ENCODE measurements around the gene RPL10A. TPM values are rescaled to one million over a fixed set of nuclear protein-coding genes. Genes with fewer than 3 reads are reported as not detected.

RPL10A gene
- total RNA-seq, 2 donors from 2014 or later, result 585 to 636 TPM

DNA sequence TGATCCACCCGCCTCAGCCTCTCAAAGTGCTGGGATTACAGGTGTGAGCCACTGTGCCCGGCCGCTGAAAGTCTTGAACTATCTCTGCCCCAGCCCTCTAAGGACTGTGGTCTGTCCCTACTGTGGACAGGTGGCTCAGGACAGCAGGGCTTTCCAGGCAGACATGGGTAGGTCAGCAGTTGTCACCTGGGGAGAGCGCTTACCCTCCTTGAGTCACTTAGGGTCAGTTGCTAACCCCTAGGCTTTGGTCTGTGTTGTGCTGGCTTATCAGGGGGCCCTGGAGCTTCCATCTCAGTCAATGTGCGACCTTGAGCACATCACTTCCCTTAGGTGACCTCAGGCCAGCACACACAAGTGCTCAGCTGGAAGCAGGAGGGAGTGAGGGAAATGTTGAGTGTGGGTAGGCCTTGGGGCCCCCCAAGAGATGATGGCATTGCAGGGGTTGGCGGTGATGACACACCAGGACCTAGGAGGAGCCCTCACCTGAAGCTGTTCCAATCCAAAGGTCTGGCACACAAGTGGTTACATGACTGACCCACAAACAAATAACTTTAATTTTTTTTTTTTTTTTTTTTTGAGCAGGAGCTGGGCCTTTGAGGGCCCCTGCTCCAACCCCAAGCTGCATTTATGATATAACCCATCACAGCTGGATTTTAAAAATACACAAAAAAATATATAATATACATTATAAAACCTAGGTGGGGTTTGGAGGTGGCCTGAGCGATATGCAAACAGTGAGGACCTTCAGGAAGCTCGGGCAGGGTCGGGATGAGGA, 5.1 kb downstream of the RPL10A start:
- no peak for DNase-seq (ENCODE audit: low spot score)
- H3K36me3 ChIP-seq, result peaks cover 57% of the 10 kb centered on the region
- no peaks in the 10 kb centered on the region for H3K9me3 ChIP-seq
- TF ChIP-seq, protein P1, sequence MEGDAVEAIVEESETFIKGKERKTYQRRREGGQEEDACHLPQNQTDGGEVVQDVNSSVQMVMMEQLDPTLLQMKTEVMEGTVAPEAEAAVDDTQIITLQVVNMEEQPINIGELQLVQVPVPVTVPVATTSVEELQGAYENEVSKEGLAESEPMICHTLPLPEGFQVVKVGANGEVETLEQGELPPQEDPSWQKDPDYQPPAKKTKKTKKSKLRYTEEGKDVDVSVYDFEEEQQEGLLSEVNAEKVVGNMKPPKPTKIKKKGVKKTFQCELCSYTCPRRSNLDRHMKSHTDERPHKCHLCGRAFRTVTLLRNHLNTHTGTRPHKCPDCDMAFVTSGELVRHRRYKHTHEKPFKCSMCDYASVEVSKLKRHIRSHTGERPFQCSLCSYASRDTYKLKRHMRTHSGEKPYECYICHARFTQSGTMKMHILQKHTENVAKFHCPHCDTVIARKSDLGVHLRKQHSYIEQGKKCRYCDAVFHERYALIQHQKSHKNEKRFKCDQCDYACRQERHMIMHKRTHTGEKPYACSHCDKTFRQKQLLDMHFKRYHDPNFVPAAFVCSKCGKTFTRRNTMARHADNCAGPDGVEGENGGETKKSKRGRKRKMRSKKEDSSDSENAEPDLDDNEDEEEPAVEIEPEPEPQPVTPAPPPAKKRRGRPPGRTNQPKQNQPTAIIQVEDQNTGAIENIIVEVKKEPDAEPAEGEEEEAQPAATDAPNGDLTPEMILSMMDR (IDR thresholded peaks at IDR 0.05), result no peak
- H3K4me3 ChIP-seq, result no peak overlapping the region
- H3K27ac ChIP-seq, result peak overlapping the region in 1 of 2 donors; percentile 50
- H3K4me1 ChIP-seq (ENCODE audit: control insufficient read depth in 1 of 2, low read depth in 2 of 2), result peaks cover 0 to 40% of the 10 kb centered on the region in 2 donors
- no peaks in the 10 kb centered on the region for H3K27me3 ChIP-seq (replicated peaks; ENCODE audit: insufficient read depth)
- ATAC-seq (ENCODE audit: insufficient number of reproducible peaks, low FRiP score, low read depth), result no peak

DNA sequence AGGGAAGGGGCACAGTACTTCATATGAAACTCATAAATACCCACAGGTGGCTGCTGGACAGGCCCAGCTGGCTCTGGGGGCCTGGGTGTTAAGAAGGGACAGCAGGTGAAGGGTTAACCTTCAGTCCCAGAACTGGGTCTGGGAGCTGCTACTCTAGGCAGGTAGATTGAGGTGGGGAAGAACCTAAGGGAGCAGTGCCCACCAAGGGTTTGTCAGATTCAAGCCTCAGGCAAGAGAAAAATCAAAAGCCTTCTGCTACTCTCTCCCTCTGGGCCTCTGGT, 5.6 kb downstream of the RPL10A start:
- H3K9me3 ChIP-seq, result no peaks in the 10 kb centered on the region
- DNase-seq (ENCODE audit: low spot score) (no peak), ATAC-seq (ENCODE audit: insufficient number of reproducible peaks, low FRiP score, low read depth) (no peak)
- TF ChIP-seq, protein P1 (IDR thresholded peaks at IDR 0.05), result no peak
- peaks cover 62% of the 10 kb centered on the region for H3K36me3 ChIP-seq
- H3K27ac ChIP-seq, result peak overlapping the region in 1 of 2 donors; percentile 17
- H3K4me3 ChIP-seq, result no peak overlapping the region
- H3K27me3 ChIP-seq (replicated peaks; ENCODE audit: insufficient read depth), result no peaks in the 10 kb centered on the region
- H3K4me1 ChIP-seq (ENCODE audit: control insufficient read depth in 1 of 2, low read depth in 2 of 2), result peaks cover 0 to 40% of the 10 kb centered on the region in 2 donors

DNA sequence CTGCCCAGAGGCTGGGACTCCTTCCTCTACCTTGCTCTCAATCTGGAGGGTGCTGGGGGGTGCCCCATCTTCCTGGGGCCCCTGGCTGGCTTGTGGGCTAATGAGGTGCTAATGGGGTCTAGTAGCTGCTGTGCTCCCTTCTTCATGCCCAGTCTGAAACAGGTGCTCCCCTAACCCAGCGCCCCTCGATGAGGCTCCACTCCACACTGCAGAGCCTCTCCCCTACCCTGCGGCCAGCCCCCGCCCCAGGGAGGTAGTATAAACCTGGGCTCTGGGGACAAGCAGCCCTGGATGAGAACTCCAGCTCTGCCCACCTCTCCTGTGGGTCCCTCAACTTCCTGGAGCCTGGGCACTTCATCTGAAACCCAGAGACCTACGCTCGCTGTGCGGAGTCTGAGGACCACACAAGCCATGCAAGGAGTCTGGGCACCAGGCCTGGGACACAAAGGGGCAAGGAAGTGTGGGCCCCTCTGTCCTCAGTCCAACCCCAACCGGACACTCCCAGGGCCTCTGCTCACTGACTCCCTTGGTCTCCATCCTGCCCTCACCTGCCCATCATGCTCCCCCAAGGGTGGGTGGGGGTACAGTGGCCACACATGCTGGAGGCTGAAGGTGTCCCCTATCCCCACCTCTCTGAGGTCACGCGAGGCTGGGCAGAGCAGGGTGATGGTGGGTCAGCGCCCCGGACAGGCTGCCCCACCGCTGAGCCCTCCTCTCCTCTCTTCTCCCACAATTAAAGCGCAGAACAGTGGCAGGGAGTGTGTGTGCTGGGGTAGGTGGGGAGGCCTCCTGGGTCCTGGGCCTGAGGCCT, 6.1 kb downstream of the RPL10A start:
- DNase-seq (ENCODE audit: low spot score) (no peak), ATAC-seq (ENCODE audit: insufficient number of reproducible peaks, low FRiP score, low read depth) (no peak)
- H3K36me3 ChIP-seq, result peaks cover 67% of the 10 kb centered on the region
- H3K4me1 ChIP-seq (ENCODE audit: control insufficient read depth in 1 of 2, low read depth in 2 of 2), result peaks cover 0 to 36% of the 10 kb centered on the region in 2 donors
- no peaks in the 10 kb centered on the region for H3K9me3 ChIP-seq
- TF ChIP-seq, protein P1 (IDR thresholded peaks at IDR 0.05), result no peak
- H3K27ac ChIP-seq, result peak overlapping the region in 1 of 2 donors; percentile 17
- no peak overlapping the region for H3K4me3 ChIP-seq
- H3K27me3 ChIP-seq (replicated peaks; ENCODE audit: insufficient read depth), result no peaks in the 10 kb centered on the region

DNA sequence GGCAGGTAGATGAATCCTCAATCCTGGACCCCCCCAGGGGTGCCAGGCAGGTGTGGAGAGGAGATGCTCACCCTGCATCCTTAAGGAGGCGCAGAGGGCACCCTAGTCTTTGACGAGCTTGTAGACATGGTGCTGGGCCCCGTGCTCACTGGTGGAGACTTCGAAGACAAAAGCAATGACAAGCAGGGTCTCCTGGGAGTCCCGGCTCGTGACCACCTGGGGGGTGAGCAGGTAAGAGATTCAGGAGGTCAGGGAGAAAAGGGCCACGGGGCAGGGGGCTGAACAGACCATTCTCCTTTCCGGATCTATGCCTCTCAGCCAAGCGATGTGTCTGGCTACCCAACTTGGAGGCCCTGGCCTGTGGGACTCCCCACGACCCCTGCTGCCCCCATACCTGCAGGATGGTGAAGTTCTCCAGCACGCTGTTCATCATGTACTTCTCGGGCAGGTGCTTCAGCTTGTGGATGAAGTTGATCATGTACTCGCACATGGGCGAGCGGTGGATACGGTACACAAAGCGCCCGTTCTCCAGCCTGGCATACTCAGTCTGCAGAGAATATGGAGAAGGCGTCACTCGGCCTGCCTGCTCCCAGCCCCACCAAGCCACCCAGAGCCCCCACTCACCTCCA, 6.9 kb downstream of the RPL10A start:
- Histone ChIP-seq H3K27ac (no peak overlapping the region), H3K4me1 (ENCODE audit: control insufficient read depth in 1 of 2, low read depth in 2 of 2) (peaks cover 0 to 29% of the 10 kb centered on the region in 2 donors), H3K27me3 (replicated peaks; ENCODE audit: insufficient read depth) (no peaks in the 10 kb centered on the region), H3K4me3 (no peak overlapping the region), H3K36me3 (peaks cover 74% of the 10 kb centered on the region), H3K9me3 (no peaks in the 10 kb centered on the region)
- DNase-seq (ENCODE audit: low spot score) (no peak), ATAC-seq (ENCODE audit: insufficient number of reproducible peaks, low FRiP score, low read depth) (no peak)
- TF ChIP-seq, protein P1 (IDR thresholded peaks at IDR 0.05), result no peak

DNA sequence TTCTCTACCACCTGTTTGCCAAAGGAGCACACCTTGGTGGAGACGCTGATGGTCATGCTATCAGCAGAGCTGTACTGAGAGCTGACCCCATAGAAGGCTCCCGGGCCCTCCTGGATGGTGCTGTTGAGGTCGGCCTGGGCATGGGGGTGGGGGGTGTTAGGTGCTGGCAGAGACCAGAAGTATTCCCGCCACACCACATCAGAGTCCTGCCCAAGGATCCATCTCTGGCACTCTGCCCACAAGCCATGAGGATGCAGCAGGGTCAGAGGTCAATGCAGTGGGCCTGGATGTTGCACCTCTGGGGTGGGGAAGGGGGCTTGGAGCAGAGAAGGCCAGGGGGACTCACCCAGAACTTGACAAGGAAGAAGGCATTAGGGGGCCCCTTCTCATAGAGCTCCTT, 7.4 kb downstream of the RPL10A start:
- peaks cover 0 to 24% of the 10 kb centered on the region in 2 donors for H3K4me1 ChIP-seq (ENCODE audit: control insufficient read depth in 1 of 2, low read depth in 2 of 2)
- no peaks in the 10 kb centered on the region for H3K9me3 ChIP-seq
- H3K27me3 ChIP-seq (replicated peaks; ENCODE audit: insufficient read depth), result no peaks in the 10 kb centered on the region
- TF ChIP-seq, protein P1 (IDR thresholded peaks at IDR 0.05), result no peak
- no peak overlapping the region for H3K27ac ChIP-seq
- H3K36me3 ChIP-seq, result peaks cover 77% of the 10 kb centered on the region
- ATAC-seq (ENCODE audit: insufficient number of reproducible peaks, low FRiP score, low read depth) (no peak), DNase-seq (ENCODE audit: low spot score) (no peak)
- H3K4me3 ChIP-seq, result no peak overlapping the region

Measured in thoracic aorta (tissue), 2 donors.